SK-MEL-5 (cell line): Measurements from ENCODE around the gene PPP3CA. TPM values are rescaled to one million over a fixed set of nuclear protein-coding genes. Genes with fewer than 3 reads are reported as not detected.

Source experiments
- DNase-seq: peaks from one replicate; pipeline ENCODE4 v3.0.0-alpha.2; 2016; ENCODE audit warnings: low read depth, low spot score
- in situ Hi-C: cut with HindIII; loops from 2 replicates; pipeline ENCODE4 v1.10.0; 2016; ENCODE audit warnings: low sequenced_read_pairs, high pct_unique_total_duplicates, low pct_unique_long_range_greater_than_20kb
- total RNA-seq: library from RNA; depleted of rRNA; stranded (reverse); fragments of >200 nt; shearing (Covaris generic); gene quantifications from 2 replicates; pipeline ENCODE4 v1.2.3, GENCODE V29; 2014

The PPP3CA gene
- total RNA-seq, 1 experiment from 2014 or later, result 9.7 TPM

DNA sequence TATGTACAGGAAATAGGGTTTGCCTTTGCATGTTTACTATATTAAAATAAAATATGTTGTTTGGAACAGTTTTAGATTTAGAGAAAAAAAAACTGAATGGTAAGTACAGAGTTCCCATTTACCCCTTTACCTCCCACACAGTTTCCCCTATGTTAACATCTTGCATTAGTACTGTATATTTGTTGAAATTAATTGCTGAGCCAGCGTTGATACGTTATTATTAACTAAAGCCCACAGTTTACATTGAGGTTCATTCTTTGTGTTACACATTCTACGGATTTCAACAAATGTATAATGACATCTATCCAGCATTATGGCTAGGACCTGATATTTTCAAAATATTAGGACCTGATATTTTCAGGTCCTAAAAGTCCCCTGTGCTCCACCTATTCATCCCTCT, 70.7 kb downstream of the PPP3CA start:
- in situ Hi-C loops, result no loop called here
- DNase-seq, result no peak

DNA sequence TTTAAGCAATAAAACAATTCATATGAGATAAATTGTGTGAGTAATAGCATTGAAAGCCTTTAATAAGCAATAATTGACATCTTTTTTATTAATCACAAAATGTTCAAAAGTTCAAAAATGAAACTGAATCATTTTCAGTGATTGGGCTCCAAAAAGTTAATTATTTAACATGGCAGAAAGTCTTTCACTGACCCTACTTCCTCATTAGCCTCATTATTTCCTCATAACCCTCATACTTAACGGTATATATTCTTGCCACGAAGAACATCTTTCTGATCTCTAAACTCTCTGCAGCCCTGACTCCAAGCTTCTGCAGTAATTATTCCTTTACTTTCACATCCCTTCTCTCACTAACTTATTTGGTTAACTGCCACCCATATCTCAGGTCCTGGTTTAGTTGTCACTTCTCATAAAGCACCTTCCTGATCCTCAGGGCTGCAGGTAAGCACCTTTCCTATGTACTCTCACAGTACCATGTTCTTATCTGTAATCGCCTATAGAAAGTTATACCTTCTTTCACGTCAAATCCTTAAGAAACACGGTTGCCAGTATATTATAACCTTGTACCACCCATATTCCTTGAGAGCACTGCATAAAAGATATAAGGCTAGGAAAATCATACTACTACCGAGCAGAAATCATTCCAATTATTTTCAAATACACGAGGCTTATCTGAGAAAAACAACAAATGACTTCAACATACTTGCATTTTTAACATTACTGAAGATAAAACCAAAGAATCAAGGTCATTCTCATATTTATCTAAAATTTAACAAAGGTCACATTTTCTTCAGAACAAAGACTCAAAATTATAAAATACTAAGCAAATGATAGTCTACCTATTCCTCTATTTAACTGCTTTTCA, 72.2 kb downstream of the PPP3CA start:
- in situ Hi-C loops, result no loop called here

DNA sequence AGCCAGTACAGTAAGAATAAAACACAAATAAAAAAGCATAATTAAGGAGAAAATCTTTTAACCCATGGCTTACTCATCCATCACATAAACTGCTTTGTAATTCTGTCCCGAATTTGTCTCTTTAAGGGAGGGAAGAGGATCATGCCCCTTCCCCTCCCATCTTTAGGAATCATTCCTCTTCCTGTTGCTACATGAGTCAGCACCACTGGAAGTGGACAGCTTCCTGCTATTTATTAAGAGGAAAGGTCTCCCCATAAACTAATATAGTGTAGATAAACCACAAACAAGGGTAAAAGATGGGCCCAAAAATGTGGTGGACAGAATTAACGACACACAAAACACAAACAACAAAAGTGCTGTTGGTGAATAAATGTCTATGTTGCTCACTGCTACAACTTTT, 75.8 kb downstream of the PPP3CA start:
- in situ Hi-C loops, result no loop called here
- DNase-seq, result no peak

More for the DNA sequence above, 72.2 kb downstream of the PPP3CA start:
- no peak for DNase-seq

DNA sequence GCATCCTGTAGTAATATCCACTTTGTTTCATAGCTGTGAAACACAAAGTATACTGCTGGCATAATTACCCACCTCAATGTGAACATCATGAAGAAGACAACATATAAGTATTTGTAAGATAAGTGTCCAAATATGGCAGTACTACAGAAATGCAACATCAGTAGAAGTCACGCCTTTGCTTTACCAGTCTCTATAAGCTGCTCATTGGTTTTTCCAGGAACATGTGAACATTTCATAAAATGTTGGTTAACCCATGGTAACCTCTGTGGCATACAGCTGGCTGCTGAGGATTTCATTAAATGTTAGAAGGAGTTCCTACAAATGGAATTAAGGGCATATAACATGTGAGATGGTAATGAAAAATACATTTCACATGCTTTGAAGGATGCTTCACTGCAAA, 77.6 kb downstream of the PPP3CA start:
- in situ Hi-C loops, result no loop called here
- no peak for DNase-seq

DNA sequence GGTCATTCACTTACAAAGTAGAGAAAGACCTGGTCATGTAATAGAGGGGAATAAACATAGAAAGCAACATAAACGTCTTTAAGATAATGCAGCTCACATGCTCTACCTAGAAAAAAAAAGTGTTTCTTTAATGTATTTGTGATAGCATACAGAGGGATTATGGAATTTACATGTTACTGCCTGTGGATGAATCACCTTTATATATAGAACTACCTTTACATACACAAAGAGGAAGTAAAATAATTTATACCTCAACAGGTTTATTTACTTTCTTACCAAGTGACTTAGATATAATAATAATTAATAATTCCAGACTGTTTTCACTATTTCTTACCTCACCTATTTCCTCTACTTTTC, 81.5 kb downstream of the PPP3CA start:
- in situ Hi-C loops, result no loop called here
- DNase-seq, result no peak

DNA sequence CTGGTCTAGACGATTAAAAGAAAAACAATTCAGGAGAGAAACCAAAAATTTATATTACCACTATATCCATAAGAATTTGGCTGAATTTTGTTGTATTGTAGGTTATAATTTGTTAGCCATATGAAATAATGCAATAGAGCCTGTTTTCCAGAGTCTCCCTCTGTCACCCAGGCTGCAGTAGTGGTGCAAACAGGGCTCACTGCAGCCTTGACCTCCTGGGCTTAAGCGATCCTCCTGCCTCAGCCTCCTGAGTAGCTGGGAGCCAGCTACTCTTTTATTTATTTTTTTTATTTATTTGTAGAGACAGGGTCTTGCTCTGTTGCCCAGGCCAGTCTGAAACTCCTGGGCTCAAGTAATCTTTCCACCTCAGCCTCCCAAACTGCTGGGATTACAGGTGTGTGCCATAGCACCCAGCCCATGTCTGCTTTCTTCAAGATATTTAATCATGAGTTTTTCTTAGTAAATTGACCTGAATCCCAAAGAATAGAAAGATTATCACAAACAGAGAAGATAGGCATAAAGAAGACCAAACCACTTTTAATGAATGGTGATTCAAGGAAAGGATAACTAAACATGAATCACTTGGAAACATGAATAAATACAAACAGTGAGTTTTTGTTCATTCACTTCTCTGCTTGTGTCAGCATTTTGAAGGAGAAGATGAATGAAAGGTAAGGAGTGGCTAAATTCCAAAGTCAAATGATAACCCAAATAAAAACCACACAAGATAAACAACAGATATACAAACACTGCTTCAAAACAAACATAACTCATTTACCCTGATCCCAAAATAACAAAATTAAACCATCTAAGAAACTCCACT, 82.1 kb downstream of the PPP3CA start:
- DNase-seq, result peak; percentile 11
- in situ Hi-C loops, result no loop called here

DNA sequence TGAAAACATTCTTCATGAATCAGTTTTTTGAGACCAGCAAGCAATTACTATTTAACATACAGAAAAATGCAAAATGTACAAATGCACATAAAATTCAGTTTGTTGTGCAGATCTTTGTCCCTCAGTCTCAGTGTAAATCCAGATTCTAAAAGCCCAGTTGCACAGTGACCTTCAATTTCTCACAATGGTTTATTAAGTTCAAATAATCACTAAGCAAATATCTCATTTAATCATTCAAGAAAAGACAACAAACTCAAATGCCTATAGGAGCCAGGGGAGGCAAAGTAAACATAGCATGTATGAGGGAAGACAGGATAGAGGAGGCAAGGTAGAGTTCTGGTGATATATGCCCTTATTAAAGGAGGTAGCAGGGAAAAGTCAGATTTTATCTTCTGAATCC, 82.8 kb downstream of the PPP3CA start:
- no peak for DNase-seq
- in situ Hi-C loops, result no loop called here

DNA sequence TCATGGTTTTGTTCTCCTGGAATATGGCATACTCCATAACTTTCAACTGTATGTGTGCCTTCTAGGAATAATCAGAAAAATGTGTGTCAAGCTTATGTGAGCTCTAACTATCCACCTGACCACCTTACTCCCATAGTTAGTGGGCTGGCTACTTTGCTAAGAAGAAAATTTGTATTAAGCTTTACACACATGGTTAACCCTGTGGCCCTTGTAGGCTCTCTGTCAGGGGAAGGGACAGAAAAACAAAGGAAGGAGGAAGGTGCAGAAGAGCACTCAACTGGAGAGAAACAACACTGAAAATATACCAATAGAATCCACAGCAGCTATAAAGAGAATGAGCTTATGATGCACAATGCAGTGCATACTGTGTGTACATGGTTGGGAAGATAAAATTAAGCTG, 84.6 kb downstream of the PPP3CA start:
- DNase-seq, result no peak
- in situ Hi-C loops, result no loop called here

DNA sequence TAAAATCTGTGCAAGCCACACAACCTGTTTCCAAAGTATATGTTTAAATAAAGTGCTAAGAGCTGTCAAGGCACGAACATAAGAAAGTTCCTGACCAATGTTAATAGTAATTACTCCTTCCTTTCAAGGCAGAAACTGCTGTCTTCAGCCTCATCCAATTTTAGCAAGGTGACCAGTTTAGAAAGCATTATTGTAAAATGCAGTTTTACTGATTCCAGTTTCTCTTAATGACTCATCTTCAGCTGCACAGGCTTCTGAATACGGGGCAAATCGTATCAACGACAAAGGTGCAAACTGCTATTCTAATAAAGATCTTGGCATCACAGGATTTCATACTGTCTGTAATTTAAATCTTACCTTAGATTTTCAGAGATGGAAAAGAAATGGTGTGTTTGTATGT, 87.5 kb downstream of the PPP3CA start:
- no peak for DNase-seq

DNA sequence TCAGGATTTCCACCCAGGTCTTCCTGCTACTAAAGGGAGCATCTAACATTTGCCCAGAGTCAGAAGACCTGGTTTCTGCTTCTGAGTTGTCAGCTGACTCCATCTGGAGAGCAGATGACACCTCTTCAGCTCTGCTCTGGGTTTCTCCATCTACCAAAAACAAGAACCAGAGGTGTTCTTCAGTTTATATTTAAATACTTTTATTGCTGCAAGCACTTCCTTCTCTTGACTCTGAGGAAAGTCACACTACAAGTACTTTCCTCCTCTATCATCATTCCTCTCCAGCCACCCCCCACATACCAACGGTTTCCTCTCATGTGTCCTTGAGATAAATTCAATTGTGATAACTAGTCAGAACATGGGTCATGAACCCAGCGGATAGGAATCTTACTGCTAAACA, 88.4 kb downstream of the PPP3CA start:
- in situ Hi-C loops, result no loop called here
- no peak for DNase-seq

More for the DNA sequence above, 87.5 kb downstream of the PPP3CA start:
- in situ Hi-C loops, result no loop called here

DNA sequence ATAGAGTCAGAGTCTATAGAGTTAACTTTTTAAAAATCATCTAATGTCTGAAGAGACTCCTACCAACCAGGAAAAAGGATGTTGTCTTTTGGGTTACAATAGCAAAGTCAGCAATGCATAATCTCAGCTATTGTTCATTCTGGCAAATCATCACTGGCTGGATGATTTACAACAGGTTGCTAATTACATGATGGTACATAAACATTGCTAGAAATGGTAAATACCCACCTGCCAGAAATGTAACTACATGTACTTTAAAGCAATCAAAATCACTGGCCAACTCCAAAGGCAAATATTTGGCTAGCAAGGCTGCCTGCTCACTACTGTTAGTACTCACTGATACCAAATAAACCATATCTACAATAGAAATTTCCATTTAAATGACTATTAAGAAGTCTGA, 91.1 kb downstream of the PPP3CA start:
- in situ Hi-C loops, result no loop called here
- no peak for DNase-seq

DNA sequence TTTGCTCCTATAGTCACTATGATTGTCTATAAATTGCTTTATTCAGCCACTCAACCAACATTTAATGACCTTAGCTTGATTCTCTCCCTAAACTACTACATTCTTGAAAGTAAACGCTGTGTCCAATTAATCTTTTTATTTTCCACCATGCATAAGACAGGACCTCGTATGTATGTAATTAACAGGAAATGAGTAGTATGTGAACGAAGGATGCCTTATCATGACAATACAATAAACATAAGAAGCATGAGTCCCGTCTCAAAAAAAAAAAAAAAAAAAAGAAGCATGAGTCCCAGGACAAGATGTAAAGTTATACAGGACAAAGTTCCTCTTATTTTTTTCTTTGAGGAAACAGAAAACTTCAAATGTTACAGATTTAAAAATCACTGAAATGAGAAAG, 92.5 kb downstream of the PPP3CA start:
- in situ Hi-C loops, result no loop called here

DNA sequence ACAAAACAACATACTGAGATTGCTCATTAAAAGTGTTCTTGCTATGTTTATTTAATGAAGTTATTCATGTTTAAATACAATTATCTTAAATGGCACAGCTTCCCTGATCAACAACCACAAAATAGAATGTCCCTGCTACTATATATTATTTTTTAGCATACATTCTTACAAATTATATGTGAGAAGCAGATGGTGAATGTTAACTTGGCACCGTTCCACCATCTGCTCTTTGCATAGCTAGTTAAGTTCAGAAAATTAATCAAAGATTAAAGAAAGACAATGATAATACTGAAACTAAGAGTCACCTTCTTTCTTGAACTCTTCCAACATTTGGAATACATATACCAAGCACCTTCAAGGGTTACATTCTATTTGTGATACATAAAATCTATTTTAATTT, 94.2 kb downstream of the PPP3CA start:
- no peak for DNase-seq
- in situ Hi-C loops, result no loop called here

More for the DNA sequence above, 92.5 kb downstream of the PPP3CA start:
- no peak for DNase-seq

DNA sequence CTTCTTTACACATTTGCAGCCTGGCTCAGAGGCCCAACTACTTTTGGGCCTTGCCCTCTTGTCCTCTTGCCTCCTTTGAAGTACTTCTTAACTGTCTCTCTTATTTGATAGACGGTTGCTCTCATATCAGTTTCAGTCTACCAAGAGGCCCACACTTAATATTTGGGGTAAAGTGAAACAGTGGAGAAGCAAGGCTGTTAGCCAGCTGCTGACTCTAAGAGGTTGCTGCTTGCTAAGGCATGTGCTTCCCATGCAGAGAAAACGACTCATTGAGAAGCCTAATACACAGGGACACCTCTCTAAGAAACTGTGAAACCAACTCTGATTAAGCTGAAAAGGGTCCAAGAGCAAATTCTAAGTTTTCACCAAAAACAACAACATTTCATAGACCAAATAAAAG, 94.6 kb downstream of the PPP3CA start:
- in situ Hi-C loops, result no loop called here
- no peak for DNase-seq

DNA sequence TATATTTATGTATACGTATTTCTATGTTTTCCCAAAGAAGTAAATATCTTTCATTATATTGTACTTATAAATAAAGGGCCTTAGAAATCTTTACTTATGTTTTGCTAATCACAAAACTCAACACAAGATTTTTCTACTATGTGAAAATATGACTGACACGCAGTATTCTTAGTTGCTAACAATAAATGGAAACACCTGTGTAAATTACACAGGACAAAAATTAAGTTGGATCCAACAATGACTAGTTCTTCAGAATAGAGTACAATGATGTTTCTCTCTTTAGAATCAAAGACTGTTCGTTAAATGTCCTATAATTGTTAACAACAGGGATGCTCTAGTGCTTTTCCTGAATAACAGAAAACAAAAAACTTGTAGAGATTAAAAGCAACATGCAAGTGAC, 96.1 kb downstream of the PPP3CA start:
- DNase-seq, result no peak
- in situ Hi-C loops, result no loop called here

DNA sequence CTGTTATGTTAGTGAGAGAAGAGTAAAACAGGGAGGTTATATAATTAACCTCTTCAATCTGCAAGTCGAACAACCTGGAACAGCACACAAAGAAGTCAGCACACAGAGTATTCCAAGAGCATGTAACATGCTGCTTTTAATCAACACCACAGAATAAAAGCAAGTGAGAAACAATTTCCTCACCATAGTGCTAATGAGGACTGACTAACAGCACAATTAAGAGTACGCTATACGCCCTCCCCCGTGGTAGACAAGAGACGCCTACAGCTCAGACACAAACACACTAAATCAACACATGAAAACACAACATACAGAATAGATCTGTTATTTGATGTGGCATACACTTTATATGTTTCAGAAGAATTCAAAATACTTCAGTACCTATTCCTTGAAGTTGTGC, 103.0 kb downstream of the PPP3CA start:
- DNase-seq, result no peak
- in situ Hi-C loops, result no loop called here

DNA sequence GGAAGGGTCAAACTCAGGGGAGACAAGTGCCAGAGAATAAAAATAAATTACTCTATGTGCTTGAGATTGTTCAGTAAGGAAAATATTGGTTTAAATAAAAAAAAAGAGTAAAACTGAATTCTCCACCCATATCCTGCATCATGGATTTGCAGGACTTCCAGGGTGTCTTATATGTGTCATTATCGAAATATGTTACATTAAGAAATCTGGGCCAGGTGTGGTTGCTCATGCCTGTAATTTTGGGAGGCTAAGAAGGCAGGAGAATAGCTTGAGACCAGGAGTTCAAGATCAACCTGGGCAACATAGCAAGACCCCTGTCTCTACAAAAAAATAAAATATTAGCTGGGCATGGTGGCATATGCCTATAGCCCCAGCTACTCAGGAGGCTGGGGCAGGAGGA, 104.9 kb downstream of the PPP3CA start:
- in situ Hi-C loops, result no loop called here

DNA sequence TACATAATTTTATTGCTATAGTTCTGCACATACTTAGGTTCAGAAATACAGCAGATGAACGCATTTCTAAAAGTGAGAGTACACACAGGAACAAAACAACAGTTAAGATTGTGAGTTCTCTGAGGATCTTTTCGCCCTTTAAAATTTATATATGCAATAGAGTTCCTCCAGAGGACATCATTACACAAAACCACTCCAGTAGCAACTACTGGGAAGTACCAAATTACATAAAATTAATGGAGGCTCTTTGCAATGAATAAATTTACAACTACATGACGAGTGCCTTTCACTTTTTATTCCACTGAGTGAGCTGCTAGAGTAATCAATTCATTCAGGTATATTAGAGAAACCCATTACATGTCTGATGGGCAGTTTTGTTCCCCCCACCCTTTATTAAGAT, 107.2 kb downstream of the PPP3CA start:
- in situ Hi-C loops, result no loop called here
- DNase-seq, result no peak

More for the DNA sequence above, 104.9 kb downstream of the PPP3CA start:
- no peak for DNase-seq

DNA sequence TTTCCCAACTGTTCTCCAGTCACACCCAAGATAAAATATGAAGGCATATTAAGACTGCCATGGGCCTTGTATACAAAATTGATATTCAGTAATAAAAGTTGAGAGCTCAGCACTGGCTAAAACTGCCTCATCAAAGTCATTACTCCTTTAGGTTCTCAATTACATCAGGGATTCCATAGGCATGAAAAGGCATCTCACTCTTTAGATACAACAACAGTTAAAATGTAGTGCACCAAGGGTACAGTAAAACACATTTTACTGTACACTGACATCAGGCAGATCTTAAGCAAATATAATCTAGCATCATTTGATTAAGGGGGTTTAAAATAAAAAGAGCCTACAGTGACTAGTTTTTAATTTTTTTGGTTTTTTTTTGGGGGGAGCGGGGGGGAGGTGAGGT, 107.7 kb downstream of the PPP3CA start:
- in situ Hi-C loops, result no loop called here
- DNase-seq, result no peak
